Measurements from ENCODE around the gene NKX6-1. TPM values are rescaled to one million over a fixed set of nuclear protein-coding genes. Genes with fewer than 3 reads are reported as not detected.
A peak's percentile ranks its signal among the peaks of the same experiment; 100 is the strongest.

NKX6-1 gene
- total RNA-seq, 1 donor from 2014 or later = not detected

GRCh38 chr4:84503495-84504437 is 4.7 kb upstream of the NKX6-1 start:
- DNase-seq (ENCODE audit: low read depth) = peak; percentile 27

GRCh38 chr4:84502955-84503373 is 3.9 kb upstream of the NKX6-1 start:
- TF ChIP-seq CTCF (conservative IDR thresholded peaks at IDR 0.05; ENCODE audit: low read depth, low read length) = no peak
- DNase-seq (ENCODE audit: low read depth) = no peak
- H3K4me3 ChIP-seq (ENCODE audit: low read depth, low read length) = no peak overlapping the region

More at GRCh38 chr4:84503495-84504437, 4.7 kb upstream of the NKX6-1 start:
- no peak overlapping the region for H3K4me3 ChIP-seq (ENCODE audit: low read depth, low read length)
- TF ChIP-seq CTCF (conservative IDR thresholded peaks at IDR 0.05; ENCODE audit: low read depth, low read length) = peak; percentile 83

- no peak overlapping the region for H3K4me3 ChIP-seq (ENCODE audit: low read depth, low read length)
- DNase-seq (ENCODE audit: low read depth) = no peak
- TF ChIP-seq CTCF (conservative IDR thresholded peaks at IDR 0.05; ENCODE audit: low read depth, low read length) = no peak
Measured at GRCh38 chr4:84502333-84502954, 3.4 kb upstream of the NKX6-1 start.

- DNase-seq (ENCODE audit: low read depth) = no peak
- TF ChIP-seq CTCF (conservative IDR thresholded peaks at IDR 0.05; ENCODE audit: low read depth, low read length) = no peak
- no peak overlapping the region for H3K4me3 ChIP-seq (ENCODE audit: low read depth, low read length)
Measured at GRCh38 chr4:84501721-84502267, 2.7 kb upstream of the NKX6-1 start.

GRCh38 chr4:84501202-84501503 is 2.1 kb upstream of the NKX6-1 start:
- no peak for TF ChIP-seq CTCF (conservative IDR thresholded peaks at IDR 0.05; ENCODE audit: low read depth, low read length)
- H3K4me3 ChIP-seq (ENCODE audit: low read depth, low read length) = no peak overlapping the region
- no peak for DNase-seq (ENCODE audit: low read depth)

- no peak overlapping the region for H3K4me3 ChIP-seq (ENCODE audit: low read depth, low read length)
- no peak for DNase-seq (ENCODE audit: low read depth)
- TF ChIP-seq CTCF (conservative IDR thresholded peaks at IDR 0.05; ENCODE audit: low read depth, low read length) = no peak
Measured at GRCh38 chr4:84500386-84501201, 1.5 kb upstream of the NKX6-1 start.

All from epithelial cell of proximal tubule (primary cell).